ENCODE measurements around the gene LCOR. TPM values are rescaled to one million over a fixed set of nuclear protein-coding genes. Genes with fewer than 3 reads are reported as not detected.

Gene LCOR
- polyA plus RNA-seq, 1 experiment: 11.6 TPM

GRCh38 chr10:96967847-96968246 is 135.7 kb downstream of the LCOR start:
- H3K27me3 ChIP-seq (ENCODE audit: control insufficient read depth, insufficient read depth, low read length): no peaks in the 10 kb centered on the region
- no peak overlapping the region for H3K27ac ChIP-seq (ENCODE audit: low read depth, low read length)
- ChIA-PET POLR2A (no interaction called here), CTCF (no interaction called here)
- no peaks in the 10 kb centered on the region for H3K9me3 ChIP-seq (ENCODE audit: control insufficient read depth, insufficient read depth, low read length)
- peak; percentile 16 for DNase-seq (ENCODE audit: low read depth, low spot score)
- TF ChIP-seq CTCF (IDR thresholded peaks at IDR 0.05; ENCODE audit: low read depth, low read length): no peak
- H3K4me3 ChIP-seq (ENCODE audit: low read depth, low read length): no peak overlapping the region

DNA sequence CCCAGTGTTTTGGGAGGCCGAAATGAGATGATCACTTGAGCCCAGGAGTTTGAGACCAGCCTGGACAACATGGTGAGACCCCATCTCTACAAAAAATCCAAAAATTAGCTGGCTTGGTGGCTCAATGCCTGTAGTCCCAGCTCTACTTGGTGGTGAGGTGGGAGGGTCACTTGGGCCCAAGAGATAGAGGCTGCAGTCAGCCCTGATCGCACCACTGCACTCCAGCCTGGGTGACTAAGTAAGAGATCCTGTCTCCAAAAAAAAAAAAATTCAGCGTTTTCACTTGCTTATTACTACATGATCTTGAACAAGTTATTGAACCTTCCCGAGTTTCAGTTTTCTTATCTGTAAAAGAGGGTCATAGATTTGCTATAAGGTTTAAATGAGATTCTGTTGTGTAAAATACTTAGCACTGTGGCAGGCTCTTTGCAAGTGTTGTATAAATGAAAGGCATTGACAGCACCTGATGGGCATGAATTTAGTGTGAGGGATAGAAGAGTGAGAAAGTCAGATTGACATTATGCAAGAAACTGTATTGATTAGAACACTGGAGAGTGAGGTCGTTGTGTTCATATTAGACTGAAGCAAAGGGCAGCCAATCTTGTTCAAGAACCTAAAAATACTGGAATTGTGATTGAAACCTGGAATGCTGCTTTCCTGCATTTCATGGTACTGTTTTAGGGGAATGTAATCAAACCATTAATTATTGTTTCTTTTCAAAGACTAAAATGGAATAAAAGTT is 136.8 kb downstream of the LCOR start:
- DNase-seq (ENCODE audit: low read depth, low spot score): no peak
- TF ChIP-seq CTCF (IDR thresholded peaks at IDR 0.05; ENCODE audit: low read depth, low read length): no peak
- no peak overlapping the region for H3K4me3 ChIP-seq (ENCODE audit: low read depth, low read length)
- H3K27me3 ChIP-seq (ENCODE audit: control insufficient read depth, insufficient read depth, low read length): no peaks in the 10 kb centered on the region
- ChIA-PET CTCF (no interaction called here), POLR2A (no interaction called here)
- H3K9me3 ChIP-seq (ENCODE audit: control insufficient read depth, insufficient read depth, low read length): no peaks in the 10 kb centered on the region
- H3K27ac ChIP-seq (ENCODE audit: low read depth, low read length): no peak overlapping the region

- CTCF ChIA-PET: interaction anchor here (0.9 kb wide), 1 partner anchor 68 kb away, joined by 4 read pairs; no protein-coding TSS in a partner anchor
- TF ChIP-seq CTCF (IDR thresholded peaks at IDR 0.05; ENCODE audit: low read depth, low read length): no peak
- DNase-seq (ENCODE audit: low read depth, low spot score): no peak
These were observed 139.2 kb downstream of the LCOR start for GRCh38 chr10:96971324-96971723.

GRCh38 chr10:96972264-96972663 is 140.2 kb downstream of the LCOR start:
- no peak for TF ChIP-seq CTCF (IDR thresholded peaks at IDR 0.05; ENCODE audit: low read depth, low read length)
- Histone ChIP-seq H3K27ac (ENCODE audit: low read depth, low read length) (no peak overlapping the region), H3K9me3 (ENCODE audit: control insufficient read depth, insufficient read depth, low read length) (no peaks in the 10 kb centered on the region), H3K4me3 (ENCODE audit: low read depth, low read length) (no peak overlapping the region), H3K27me3 (ENCODE audit: control insufficient read depth, insufficient read depth, low read length) (no peaks in the 10 kb centered on the region)
- no peak for DNase-seq (ENCODE audit: low read depth, low spot score)
- ChIA-PET CTCF (interaction anchor here (0.9 kb wide), 1 partner anchor 67 kb away, joined by 4 read pairs; no protein-coding TSS in a partner anchor), POLR2A (no interaction called here)

More at GRCh38 chr10:96971324-96971723, 139.2 kb downstream of the LCOR start:
- Histone ChIP-seq H3K4me3 (ENCODE audit: low read depth, low read length) (no peak overlapping the region), H3K9me3 (ENCODE audit: control insufficient read depth, insufficient read depth, low read length) (no peaks in the 10 kb centered on the region), H3K27ac (ENCODE audit: low read depth, low read length) (no peak overlapping the region), H3K27me3 (ENCODE audit: control insufficient read depth, insufficient read depth, low read length) (no peaks in the 10 kb centered on the region)
- POLR2A ChIA-PET: no interaction called here

GRCh38 chr10:96973809-96974747 is 142.0 kb downstream of the LCOR start:
- Histone ChIP-seq H3K9me3 (ENCODE audit: control insufficient read depth, insufficient read depth, low read length) (no peaks in the 10 kb centered on the region), H3K27me3 (ENCODE audit: control insufficient read depth, insufficient read depth, low read length) (no peaks in the 10 kb centered on the region), H3K4me3 (ENCODE audit: low read depth, low read length) (no peak overlapping the region), H3K27ac (ENCODE audit: low read depth, low read length) (no peak overlapping the region)
- POLR2A ChIA-PET: no interaction called here
- CTCF ChIA-PET: no interaction called here
- DNase-seq (ENCODE audit: low read depth, low spot score): no peak
- TF ChIP-seq CTCF (IDR thresholded peaks at IDR 0.05; ENCODE audit: low read depth, low read length): no peak

Measured in AG04450 (cell line).